Measurements from ENCODE around the gene STEEP1. TPM values are rescaled to one million over a fixed set of nuclear protein-coding genes. Genes with fewer than 3 reads are reported as not detected.
A peak's percentile ranks its signal among the peaks of the same experiment; 100 is the strongest.

STEEP1 gene
- total RNA-seq, 1 donor from 2014 or later, result 55.5 TPM

GRCh38 chrX:119604766-119605463 is 39.7 kb upstream of the STEEP1 start:
- DNase-seq (ENCODE audit: low read depth) (no peak), FAIRE-seq (no peak)
- H3K27me3 ChIP-seq (ENCODE audit: control insufficient read depth, insufficient read depth, low read length), result no peaks in the 10 kb centered on the region
- H3K4me3 ChIP-seq (ENCODE audit: low read depth, low read length), result peak overlapping the region; percentile 89
- TF ChIP-seq CTCF (IDR thresholded peaks at IDR 0.05; ENCODE audit: insufficient read depth, low read length, severe bottlenecking), result no peak
- H3K36me3 ChIP-seq (ENCODE audit: control insufficient read depth, insufficient read depth, low read length), result no peaks in the 10 kb centered on the region

GRCh38 chrX:119602701-119603255 is 37.6 kb upstream of the STEEP1 start:
- DNase-seq (ENCODE audit: low read depth) (peak; percentile 16), FAIRE-seq (no peak)
- no peak for TF ChIP-seq CTCF (IDR thresholded peaks at IDR 0.05; ENCODE audit: insufficient read depth, low read length, severe bottlenecking)
- Histone ChIP-seq H3K4me3 (ENCODE audit: low read depth, low read length) (no peak overlapping the region), H3K27me3 (ENCODE audit: control insufficient read depth, insufficient read depth, low read length) (no peaks in the 10 kb centered on the region), H3K36me3 (ENCODE audit: control insufficient read depth, insufficient read depth, low read length) (no peaks in the 10 kb centered on the region)

GRCh38 chrX:119589810-119590209 is 24.6 kb upstream of the STEEP1 start:
- DNase-seq (ENCODE audit: low read depth), result no peak

GRCh38 chrX:119583431-119584059 is 18.3 kb upstream of the STEEP1 start:
- Histone ChIP-seq H3K4me3 (ENCODE audit: low read depth, low read length) (no peak overlapping the region), H3K36me3 (ENCODE audit: control insufficient read depth, insufficient read depth, low read length) (no peaks in the 10 kb centered on the region), H3K27me3 (ENCODE audit: control insufficient read depth, insufficient read depth, low read length) (no peaks in the 10 kb centered on the region)
- DNase-seq (ENCODE audit: low read depth) (no peak), FAIRE-seq (no peak)
- no peak for TF ChIP-seq CTCF (IDR thresholded peaks at IDR 0.05; ENCODE audit: insufficient read depth, low read length, severe bottlenecking)

More at GRCh38 chrX:119589810-119590209, 24.6 kb upstream of the STEEP1 start:
- TF ChIP-seq CTCF (IDR thresholded peaks at IDR 0.05; ENCODE audit: insufficient read depth, low read length, severe bottlenecking), result no peak
- Histone ChIP-seq H3K36me3 (ENCODE audit: control insufficient read depth, insufficient read depth, low read length) (peaks cover 2% of the 10 kb centered on the region), H3K4me3 (ENCODE audit: low read depth, low read length) (no peak overlapping the region), H3K27me3 (ENCODE audit: control insufficient read depth, insufficient read depth, low read length) (no peaks in the 10 kb centered on the region)
- FAIRE-seq, result no peak

GRCh38 chrX:119579414-119579813 is 14.2 kb upstream of the STEEP1 start:
- no peak for TF ChIP-seq CTCF (IDR thresholded peaks at IDR 0.05; ENCODE audit: insufficient read depth, low read length, severe bottlenecking)

More at GRCh38 chrX:119579414-119579813, 14.2 kb upstream of the STEEP1 start:
- Histone ChIP-seq H3K4me3 (ENCODE audit: low read depth, low read length) (no peak overlapping the region), H3K36me3 (ENCODE audit: control insufficient read depth, insufficient read depth, low read length) (no peaks in the 10 kb centered on the region), H3K27me3 (ENCODE audit: control insufficient read depth, insufficient read depth, low read length) (no peaks in the 10 kb centered on the region)
- no peak for FAIRE-seq
- no peak for DNase-seq (ENCODE audit: low read depth)

All from bronchial epithelial cell (primary cell).